GM20000 (cell line): ENCODE data around the gene TLK1.

Experiments
- DNase-seq: peaks from one replicate; pipeline ENCODE4 v3.0.0; 2012; ENCODE audit warnings: low spot score
- CTCF ChIP-seq: IDR thresholded peaks from 2 replicates; pipeline ENCODE4 v1.5.1; 2012; ENCODE audit warnings: mild to moderate bottlenecking, control low read depth; ENCODE audit errors: extremely low read depth, missing control alignments

Gene TLK1

GRCh38 chr2:171159372-171160118, 1.1 kb downstream of the TLK1 start:
- peak; percentile 58 for DNase-seq
- TF ChIP-seq CTCF, result no peak

GRCh38 chr2:171158790-171159371, 1.8 kb downstream of the TLK1 start:
- TF ChIP-seq CTCF, result no peak

GRCh38 chr2:171158036-171158789, 2.5 kb downstream of the TLK1 start:
- DNase-seq, result peak; percentile 33
- no peak for TF ChIP-seq CTCF

More at GRCh38 chr2:171158790-171159371, 1.8 kb downstream of the TLK1 start:
- DNase-seq, result peak; percentile 10

GRCh38 chr2:171157109-171157500, 3.6 kb downstream of the TLK1 start:
- DNase-seq, result no peak
- TF ChIP-seq CTCF, result no peak

- no peak for DNase-seq
- no peak for TF ChIP-seq CTCF
Observed at GRCh38 chr2:171154348-171154747, 6.3 kb downstream of the TLK1 start.

GRCh38 chr2:171150694-171151285, 9.9 kb downstream of the TLK1 start:
- no peak for DNase-seq
- no peak for TF ChIP-seq CTCF
